GM12878 (cell line): ENCODE measurements around the gene GALNT17. TPM values are rescaled to one million over a fixed set of nuclear protein-coding genes. Genes with fewer than 3 reads are reported as not detected.

Experiments
- ATAC-seq: fragments of 200-7000 bp; cut with Tn5 transposase; 3 replicates; pipeline ENCODE4 v1.9.1; 2020; ENCODE audit warnings: mild to moderate bottlenecking, moderate library complexity
- Bru-seq: library from RNA; stranded (reverse); fragments of 400-500 nt; gene quantifications from one replicate; lab custom pipeline; 2021; lab: Mats Ljungman, UMichigan
- BruChase-seq, 2 experiments: library from RNA; stranded (reverse); fragments of 400-500 nt; gene quantifications; one replicate each; lab custom pipeline; 2021; lab: Mats Ljungman, UMichigan
- BruUV-seq: library from RNA; stranded (reverse); fragments of 400-500 nt; replicated peaks from 2 replicates; lab custom pipeline; 2021; lab: Mats Ljungman, UMichigan
- CTCF ChIA-PET: fragments of 300-600 bp; sonication (Branson Sonifier 250); formaldehyde crosslinking; extraction: SDS; loops from one replicate; lab custom pipeline; 2021; ENCODE audit warnings: inconsistent platforms; lab: Yijun Ruan, JAX
- POLR2A ChIA-PET: fragments of 350-600 bp; formaldehyde crosslinking; extraction: SDS; loops from one replicate; lab custom pipeline; 2021; ENCODE audit warnings: inconsistent platforms; lab: Charles Lee
- RAD21 ChIA-PET: fragments of 300-600 bp; sonication (Branson Sonifier 250); formaldehyde crosslinking; loops from one replicate; lab custom pipeline; 2023; ENCODE audit warnings: antibody characterized with exemption; ENCODE audit not compliant: unreplicated experiment; lab: Charles Lee
- SMC1A ChIA-PET: fragments of 300-600 bp; sonication (Branson Sonifier 250); formaldehyde crosslinking; loops from one replicate; lab custom pipeline; 2023; ENCODE audit not compliant: unreplicated experiment, uncharacterized antibody; lab: Charles Lee
- DNase-seq: peaks from one replicate; pipeline ENCODE4 v3.0.0-alpha.2; 2011; ENCODE audit warnings: low read depth, low spot score
- FAIRE-seq: peaks from 3 replicates; lab custom pipeline; 2011; peaks lifted over from hg19 to GRCh38; lab: Jason Lieb, UNC
- H2AFZ ChIP-seq: 2 replicates; pipeline ENCODE4 v1.6.0; 2011; ENCODE audit warnings: low read depth, low read length, control low read depth; ENCODE audit not compliant: control insufficient read depth
- H3K27ac ChIP-seq: 2 replicates; pipeline ENCODE4 v1.5.1; 2011; ENCODE audit warnings: control low read depth; ENCODE audit not compliant: control insufficient read depth, insufficient read depth
- H3K27me3 ChIP-seq, 2 experiments: replicated peaks in 1 of 2; 2 replicates each; pipeline versions ENCODE4 v1.6.0 to v1.6.1; 2011; ENCODE audit warnings: low read length in 1 of 2; ENCODE audit not compliant: control insufficient read depth in 2 of 2, insufficient read depth in 2 of 2
- H3K36me3 ChIP-seq, 2 experiments: 2 replicates each; pipeline ENCODE4 v1.5.1; 2011; ENCODE audit warnings: low read length in 1 of 2; ENCODE audit not compliant: control insufficient read depth in 2 of 2, insufficient read depth in 2 of 2
- H3K4me1 ChIP-seq: 2 replicates; pipeline ENCODE4 v1.6.1; 2011; ENCODE audit warnings: mild to moderate bottlenecking, low read length, moderate library complexity, mixed read lengths; ENCODE audit not compliant: control insufficient read depth, insufficient read depth
- H3K4me2 ChIP-seq: 2 replicates; pipeline ENCODE4 v1.6.0; 2011; ENCODE audit warnings: control low read depth; ENCODE audit not compliant: control insufficient read depth, insufficient read depth
- H3K4me3 ChIP-seq: fragments of 200-600 bp; sonication (generic); 2 replicates; pipeline ENCODE4 v1.5.1; 2016
- H3K79me2 ChIP-seq: 2 replicates; pipeline ENCODE4 v1.6.0; 2011; ENCODE audit warnings: low read length; ENCODE audit not compliant: control insufficient read depth, insufficient read depth
- H3K9ac ChIP-seq: 2 replicates; pipeline ENCODE4 v1.8.0; 2011; ENCODE audit warnings: low read length, control low read depth, mixed read lengths; ENCODE audit not compliant: control insufficient read depth, insufficient read depth
- H3K9me3 ChIP-seq: replicated peaks from 3 replicates; pipeline ENCODE4 v1.5.1; 2011; ENCODE audit warnings: mild to moderate bottlenecking, low read length; ENCODE audit not compliant: control insufficient read depth, insufficient read depth
- H4K20me1 ChIP-seq: 2 replicates; pipeline ENCODE4 v1.6.0; 2011; ENCODE audit not compliant: control insufficient read depth, insufficient read depth
- BCLAF1 ChIP-seq: fragments of 450-650 bp; IDR thresholded peaks from 2 replicates; pipeline ENCODE4 v1.6.1; 2017; ENCODE audit warnings: antibody characterized with exemption, mild to moderate bottlenecking, moderate library complexity
- CBX3 ChIP-seq: fragments of 200-600 bp; sonication (generic); IDR thresholded peaks from 2 replicates; pipeline ENCODE4 v1.6.1; 2016; ENCODE audit warnings: low read depth, borderline replicate concordance
- CUX1 ChIP-seq: IDR thresholded peaks from 2 replicates; pipeline ENCODE4 v1.6.1; 2012; ENCODE audit warnings: improper control_type of control experiment, low read depth, low read length; ENCODE audit not compliant: insufficient replicate concordance
- ELK1 ChIP-seq: IDR thresholded peaks from 2 replicates; pipeline ENCODE4 v1.6.1; 2012; ENCODE audit warnings: low read depth, low read length, improper control_type of control experiment
- HDAC2 ChIP-seq: fragments of 200-600 bp; sonication (generic); IDR thresholded peaks from 2 replicates; pipeline ENCODE4 v1.6.1; 2017
- HDGF ChIP-seq: fragments of 450-650 bp; IDR thresholded peaks from 2 replicates; pipeline ENCODE4 v1.6.1; 2016; ENCODE audit warnings: antibody characterized with exemption
- NRF1 ChIP-seq: conservative IDR thresholded peaks from 2 replicates; pipeline ENCODE4 v1.6.1; 2011; ENCODE audit warnings: mild to moderate bottlenecking, low read depth, low read length, improper control_type of control experiment
- SIN3A ChIP-seq: IDR thresholded peaks from 2 replicates; pipeline ENCODE4 v1.6.1; 2012; ENCODE audit warnings: low read depth, low read length, improper control_type of control experiment
- STAT3 ChIP-seq: IDR thresholded peaks from 2 replicates; pipeline ENCODE4 v1.6.1; 2011; ENCODE audit warnings: low read depth, low read length, improper control_type of control experiment
- ZBTB33 ChIP-seq: fragments of 450-650 bp; IDR thresholded peaks from 2 replicates; pipeline ENCODE4 v1.6.1; 2017; ENCODE audit warnings: mild to moderate bottlenecking
- WGBS: methylation state at CpG from one replicate; pipeline ENCODE4 v1.1.6; 2016; ENCODE audit warnings: low lambda C conversion rate; ENCODE audit not compliant: insufficient replicate concordance, insufficient coverage; ENCODE audit errors: missing lambda C conversion rate; 5-methylcytosine and 5-hydroxymethylcytosine counted together
- in situ Hi-C: fragments of 300-500 bp; cut with MboI; formaldehyde crosslinking; loops from 9 replicates; pipeline ENCODE4 v1.14.3; 2018; ENCODE audit warnings: mixed read lengths
- intact Hi-C: fragments of 100-400 bp; cut with micrococcal nuclease; formaldehyde crosslinking; loops from one replicate; pipeline ENCODE4 v1.14.2; 2022; ENCODE audit not compliant: unreplicated experiment
- long read RNA-seq, 2 experiments: library from polyadenylated mRNA; unstranded; transcript quantifications; one replicate each; pipeline ENCODE4 v2.0.0, GENCODE V29; 2019 to 2020
- polyA minus RNA-seq, 3 experiments: library from RNA; depleted of rRNA, polyadenylated mRNA; stranded (reverse); fragments of >200 nt; gene quantifications; 2 replicates each; pipeline ENCODE4 v1.2.3, GENCODE V29; 2011
- polyA plus RNA-seq, 11 experiments: library from polyadenylated mRNA; depleted of rRNA in 4 of 11; unstranded in 6 of 11; stranded (reverse) in 5 of 11; fragments of >200 nt; fragmentation: Nextera tagmentation in 4 of 11; fragmentation: Illumina TruSeq in 1 of 11; extraction: Ambion mirVana in 4 of 11; extraction: Trizol in 1 of 11; gene quantifications; 1 replicate in 1 of 11; 2 replicates in 10 of 11; pipeline versions ENCODE4 v1.2.1 to v1.2.3, GENCODE V29; 2011 to 2016; ENCODE audit warnings: inconsistent platforms in 2 of 11, missing spikeins in 2 of 11, low read depth in 1 of 11
- total RNA-seq, 4 experiments: library from RNA; depleted of rRNA in 3 of 4; stranded (reverse); fragments of >200 nt in 3 of 4; fragmentation: Illumina TruSeq in 1 of 4; extraction: Trizol in 1 of 4; gene quantifications; 2 replicates each; pipeline versions ENCODE4 v1.2.1 to v1.2.3, GENCODE V29; 2013 to 2021

GALNT17 gene
- total RNA-seq (2013; cell fraction: nucleolus; rRNA removed) = not detected in 2 replicates
- total RNA-seq (2014; rRNA removed) (not detected in 2 replicates), total RNA-seq (2014; rRNA removed; fragmentation: Illumina TruSeq; extraction: Trizol) (not detected in 2 replicates), total RNA-seq (2021) (0.15 TPM in 1 of 2 replicates, not detected in the other), polyA plus RNA-seq (2011; rRNA removed) (0.12 TPM in 1 of 2 replicates, not detected in the other), polyA plus RNA-seq (2014; fragmentation: Illumina TruSeq; extraction: Trizol) (not detected in 2 replicates), polyA plus RNA-seq (2014; fragmentation: Nextera tagmentation; extraction: Ambion mirVana) (not detected), polyA plus RNA-seq (2014; rRNA removed) (not detected in 2 replicates), polyA plus RNA-seq (2016; fragmentation: Nextera tagmentation; extraction: Ambion mirVana) (not detected), polyA minus RNA-seq (2011; rRNA and poly(A)+ RNA removed) (0.36 TPM in 1 of 2 replicates, not detected in the other), Bru-seq, nascent RNA (percentile 0 among the genes with signal in this experiment), BruChase-seq, experiment 1, labeled RNA remaining after a 6-hour chase (percentile 0 among the genes with signal in this experiment), BruChase-seq, experiment 2, labeled RNA remaining after a 2-hour chase (percentile 1 among the genes with signal in this experiment)
- not detected for polyA plus RNA-seq (2011; ENCODE audit: low read depth)
- polyA plus RNA-seq (2011; cell fraction: cytosol; rRNA removed) = 0.08 and 0.12 TPM in 2 replicates
- polyA plus RNA-seq (2011; cell fraction: nucleus; rRNA removed) = 0.10 TPM in 2 replicates
- polyA plus RNA-seq (2012) = not detected in 2 replicates
- polyA minus RNA-seq (2011; cell fraction: cytosol; rRNA and poly(A)+ RNA removed) = not detected in 2 replicates
- not detected in 2 replicates for polyA minus RNA-seq (2011; cell fraction: nucleus; rRNA and poly(A)+ RNA removed)
- long read RNA-seq, experiment 1 = 0 reads
- long read RNA-seq, experiment 2 = 0 reads

- Histone ChIP-seq H3K27me3 (no peaks in the 10 kb centered on the region), H3K4me2 (no peak within 1 kb of the TSS), H3K4me3 (no peak within 1 kb of the TSS), H3K9ac (no peak within 1 kb of the TSS), H3K36me3 (no peaks in the 10 kb centered on the region), H3K27ac (no peak within 1 kb of the TSS), H3K4me1 (no peaks in the 10 kb centered on the region), H3K79me2 (no peaks in the 10 kb centered on the region), H4K20me1 (no peaks in the 10 kb centered on the region), H3K9me3 (no peaks in the 10 kb centered on the region; the same call in 2 of the 3 replicates), H2AFZ (no peak within 1 kb of the TSS)
- no TSS peak for BruUV-seq
- CTCF ChIA-PET = no interaction called here
- SMC1A ChIA-PET = no interaction called here
- intact Hi-C loops (no loop called here), in situ Hi-C loops (no loop called here)
- no peak for FAIRE-seq
- POLR2A ChIA-PET = no interaction called here
- 54% methylated on average over 18 of the region's 34 CpGs for WGBS
- DNase-seq = no peak
- RAD21 ChIA-PET = no interaction called here
- ATAC-seq = no peak
- TF ChIP-seq HDAC2 (no peak), ELK1 (no peak), SIN3A (no peak), HDGF (no peak), BCLAF1 (no peak), CBX3 (no peak), CUX1 (no peak), ZBTB33 (no peak), NRF1 (no peak), STAT3 (no peak)
These were observed at the start of gene GALNT17 for GRCh38 chr7:71132127-71132376. Gene GALNT17 (plus strand): TSS chr7:71132144.
